GM10266 (cell line): Measurements from ENCODE around the gene DPP6.

Experiments
- DNase-seq: peaks from one replicate; pipeline ENCODE4 v3.0.0; 2012; ENCODE audit errors: extremely low spot score
- CTCF ChIP-seq: IDR thresholded peaks from 2 replicates; pipeline ENCODE4 v1.5.1; 2012; ENCODE audit warnings: mild to moderate bottlenecking, low read depth; ENCODE audit not compliant: control insufficient read depth, insufficient read depth; ENCODE audit errors: missing control alignments

DPP6 gene

DNA sequence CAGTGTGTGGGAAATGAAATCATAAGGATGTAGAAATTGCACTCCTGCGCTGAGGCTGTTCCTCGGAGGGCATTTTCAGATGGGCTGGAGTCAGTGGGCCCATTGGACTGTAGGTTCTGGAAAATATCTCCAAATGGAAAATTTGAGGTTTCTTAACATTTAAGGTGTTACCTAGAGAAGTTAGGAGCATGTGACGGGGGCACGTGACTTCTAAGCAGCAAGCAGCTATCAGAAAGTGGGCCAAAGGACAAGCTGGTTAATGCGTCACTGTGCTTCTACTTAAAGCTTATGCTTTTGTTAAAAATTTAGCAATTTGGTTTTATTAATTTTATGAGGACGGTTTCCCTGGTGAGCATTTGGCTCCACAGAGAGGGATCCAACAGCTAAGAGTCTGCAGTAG, 298.7 kb downstream of the DPP6 start:
- TF ChIP-seq CTCF, result no peak
- DNase-seq, result no peak

GRCh38 chr7:154353355-154353767, 301.2 kb downstream of the DPP6 start:
- DNase-seq, result no peak
- TF ChIP-seq CTCF, result no peak

DNA sequence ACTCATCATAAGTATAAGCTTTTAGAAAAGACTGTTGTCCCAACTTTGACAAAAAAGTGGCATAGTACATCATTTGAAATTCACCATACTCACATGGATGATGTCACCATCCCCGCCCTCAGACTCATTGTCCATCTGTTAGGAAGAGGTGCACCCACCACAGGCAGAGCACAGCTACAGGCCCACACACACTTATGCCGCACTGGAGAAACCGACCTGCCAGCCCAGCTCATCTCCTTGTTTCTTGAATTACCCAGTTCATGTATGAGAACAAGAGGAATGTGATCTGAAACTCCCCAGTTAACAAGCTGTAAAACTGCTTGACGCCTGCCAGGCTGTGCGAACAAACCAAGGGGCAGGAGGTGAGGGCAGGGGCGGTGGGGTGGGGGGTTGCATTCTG, 312.0 kb downstream of the DPP6 start:
- TF ChIP-seq CTCF, result no peak
- no peak for DNase-seq

- TF ChIP-seq CTCF, result no peak
Measured at GRCh38 chr7:154371424-154371823, 319.2 kb downstream of the DPP6 start.

GRCh38 chr7:154372011-154372601, 319.9 kb downstream of the DPP6 start:
- TF ChIP-seq CTCF, result no peak

More at GRCh38 chr7:154371424-154371823, 319.2 kb downstream of the DPP6 start:
- DNase-seq, result no peak

GRCh38 chr7:154373956-154374355, 321.8 kb downstream of the DPP6 start:
- TF ChIP-seq CTCF, result no peak

More at GRCh38 chr7:154372011-154372601, 319.9 kb downstream of the DPP6 start:
- DNase-seq, result no peak

GRCh38 chr7:154375956-154376355, 323.8 kb downstream of the DPP6 start:
- no peak for DNase-seq

More at GRCh38 chr7:154373956-154374355, 321.8 kb downstream of the DPP6 start:
- DNase-seq, result no peak

More at GRCh38 chr7:154375956-154376355, 323.8 kb downstream of the DPP6 start:
- no peak for TF ChIP-seq CTCF
